ENCODE results near the gene BHLHA9.

- TF ChIP-seq SNAI2 (CRISPR knock-in tag; IDR thresholded peaks at IDR 0.05) (no peak), ARNTL (CRISPR knock-in tag; IDR thresholded peaks at IDR 0.05; ENCODE audit: borderline replicate concordance, low read depth) (no peak), ZC3H10 (CRISPR knock-in tag; IDR thresholded peaks at IDR 0.05) (no peak), ZFP3 (CRISPR knock-in tag; IDR thresholded peaks at IDR 0.05) (no peak), PPARA (CRISPR knock-in tag; IDR thresholded peaks at IDR 0.05; ENCODE audit: borderline replicate concordance) (no peak), ZFP30 (CRISPR knock-in tag; IDR thresholded peaks at IDR 0.05) (no peak)
Measured at GRCh38 chr17:1244606-1245012, 25.6 kb upstream of the BHLHA9 start.

Data from SK-N-SH treated with all-trans-retinoic acid at 6 μM for 48 hours (cell line).